Keratinocyte (primary cell): ENCODE results near the gene GIMAP8. TPM values are rescaled to one million over a fixed set of nuclear protein-coding genes. Genes with fewer than 3 reads are reported as not detected.

ENCODE experiments used
- DNase-seq: peaks from one replicate; pipeline ENCODE4 v3.0.0-alpha.2; 2011; ENCODE audit warnings: low read depth, missing footprints, low spot score
- FAIRE-seq: peaks from 2 replicates; lab custom pipeline; 2011; peaks lifted over from hg19 to GRCh38; lab: Jason Lieb, UNC
- H2AFZ ChIP-seq: 2 replicates; pipeline ENCODE4 v1.6.0; 2012; ENCODE audit warnings: low read length, control low read depth, inconsistent platforms; ENCODE audit not compliant: control insufficient read depth
- H3K27ac ChIP-seq: 2 replicates; pipeline ENCODE4 v1.5.1; 2011; ENCODE audit warnings: low read length; ENCODE audit not compliant: control insufficient read depth, insufficient read depth
- H3K27me3 ChIP-seq: 3 replicates; pipeline ENCODE4 v1.6.0; 2011; ENCODE audit warnings: low read length; ENCODE audit not compliant: control insufficient read depth, insufficient read depth; ENCODE audit errors: extremely low read depth
- H3K36me3 ChIP-seq, 2 experiments: 2 replicates in 1 of 2; 3 replicates in 1 of 2; pipeline ENCODE4 v1.5.1; 2011; ENCODE audit warnings: low read length in 2 of 2, mild to moderate bottlenecking in 1 of 2; ENCODE audit not compliant: control insufficient read depth in 2 of 2, insufficient read depth in 2 of 2; ENCODE audit errors: extremely low read depth in 1 of 2
- H3K4me1 ChIP-seq: 3 replicates; pipeline ENCODE4 v1.5.1; 2011; ENCODE audit warnings: low read length; ENCODE audit not compliant: control insufficient read depth, insufficient read depth; ENCODE audit errors: extremely low read depth
- H3K4me2 ChIP-seq: 3 replicates; pipeline ENCODE4 v1.6.0; 2011; ENCODE audit warnings: low read depth, low read length; ENCODE audit not compliant: control insufficient read depth, insufficient read depth; ENCODE audit errors: extremely low read depth
- H3K4me3 ChIP-seq, 3 experiments: fragments of 200-600 bp in 1 of 3; sonication (generic) in 1 of 3; 2 replicates in 2 of 3; 3 replicates in 1 of 3; pipeline ENCODE4 v1.5.1; 2011 to 2016; ENCODE audit warnings: low read length in 3 of 3, mild to moderate bottlenecking in 3 of 3, control low read depth in 2 of 3, inconsistent platforms in 1 of 3, low read depth in 1 of 3, mixed read lengths in 1 of 3, mixed run types in 1 of 3, moderate library complexity in 1 of 3; ENCODE audit not compliant: control insufficient read depth in 2 of 3, insufficient read depth in 2 of 3; ENCODE audit errors: extremely low read depth in 1 of 3
- H3K79me2 ChIP-seq: 2 replicates; pipeline ENCODE4 v1.6.0; 2012; ENCODE audit warnings: low read length; ENCODE audit not compliant: control insufficient read depth, insufficient read depth
- H3K9ac ChIP-seq: 3 replicates; pipeline ENCODE4 v1.6.0; 2011; ENCODE audit warnings: low read length; ENCODE audit not compliant: control insufficient read depth, insufficient read depth; ENCODE audit errors: extremely low read depth
- H3K9me1 ChIP-seq: 3 replicates; pipeline ENCODE4 v1.6.0; 2011; ENCODE audit warnings: low read length; ENCODE audit not compliant: control insufficient read depth, insufficient read depth; ENCODE audit errors: extremely low read depth
- H3K9me3 ChIP-seq: 2 replicates; pipeline ENCODE4 v1.5.1; 2012; ENCODE audit warnings: low read depth, low read length; ENCODE audit not compliant: control insufficient read depth
- H4K20me1 ChIP-seq: 3 replicates; pipeline ENCODE4 v1.6.0; 2011; ENCODE audit warnings: low read length; ENCODE audit not compliant: control insufficient read depth, insufficient read depth; ENCODE audit errors: extremely low read depth
- EZH2 ChIP-seq: IDR thresholded peaks from one replicate; pipeline ENCODE4 v1.6.1; 2012; ENCODE audit warnings: inconsistent platforms, mild to moderate bottlenecking, low read length, moderate library complexity
- dilution Hi-C: fragments of 300-500 bp; cut with MboI; formaldehyde crosslinking; loops from one replicate; pipeline ENCODE4 v1.7.0; 2020; ENCODE audit warnings: low sequenced_read_pairs; ENCODE audit not compliant: extremely low pct_ligation_motif_present
- polyA plus RNA-seq, 5 experiments: library from polyadenylated mRNA; depleted of rRNA in 3 of 5; stranded (reverse) in 3 of 5; stranded (forward) in 1 of 5; unstranded in 1 of 5; fragments of >200 nt; gene quantifications; 1 replicate in 1 of 5; 2 replicates in 3 of 5; 3 replicates in 1 of 5; pipeline versions ENCODE4 v1.2.1 to v1.2.3, GENCODE V29; 2011 to 2012; ENCODE audit warnings: missing spikeins in 2 of 5, low read depth in 1 of 5, low replicate concordance in 1 of 5
- TF ChIP-seq, protein P1 (sequence below), 3 experiments: IDR thresholded peaks in 1 of 3; conservative IDR thresholded peaks in 1 of 3; optimal IDR thresholded peaks in 1 of 3; 2 replicates in 2 of 3; 3 replicates in 1 of 3; pipeline versions ENCODE3 to v1.5.1; 2011; ENCODE audit warnings: low read length in 3 of 3, mild to moderate bottlenecking in 3 of 3, moderate library complexity in 2 of 3, control low read depth in 1 of 3, inconsistent platforms in 1 of 3; ENCODE audit not compliant: insufficient read depth in 2 of 3; ENCODE audit errors: extremely low read depth in 1 of 3

The GIMAP8 gene
- polyA plus RNA-seq, 1 donor (not counting 4 experiments of a cell fraction or from before 2014, with no cell fraction given), result 0.26 TPM

DNA sequence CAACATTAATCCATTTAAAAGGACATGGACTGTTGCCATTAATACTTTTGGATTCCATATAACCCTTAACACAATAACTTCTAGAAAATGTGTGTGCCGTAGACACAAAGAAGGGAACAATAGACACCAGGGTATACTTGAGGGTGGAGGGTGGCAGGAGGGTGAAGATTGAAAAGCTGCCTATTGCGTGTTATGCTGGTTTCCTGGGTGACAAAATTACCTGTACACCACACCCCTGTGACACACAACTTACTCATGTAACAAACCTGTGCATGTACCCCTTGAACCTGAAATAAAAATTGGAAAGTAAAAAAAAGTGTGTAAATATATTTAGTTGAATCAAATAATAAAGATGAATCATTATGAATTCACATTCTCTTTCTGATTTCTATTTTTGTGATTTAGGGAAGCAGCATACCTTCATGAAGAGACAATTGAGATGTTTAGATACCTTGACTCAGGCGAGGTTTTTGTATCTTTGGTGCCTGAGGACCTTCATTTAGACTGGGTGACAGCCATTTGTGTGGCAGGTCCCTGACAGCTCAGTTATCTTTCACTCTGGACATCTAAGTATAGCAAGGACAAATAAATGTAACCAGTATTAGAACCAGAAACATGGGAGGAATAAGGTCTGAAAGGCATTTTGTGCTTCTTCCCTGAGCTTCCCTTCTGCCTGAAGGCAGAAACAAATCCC lies 28.7 kb downstream of the GIMAP8 start:
- no peak for TF ChIP-seq EZH2
- TF ChIP-seq, protein P1, sequence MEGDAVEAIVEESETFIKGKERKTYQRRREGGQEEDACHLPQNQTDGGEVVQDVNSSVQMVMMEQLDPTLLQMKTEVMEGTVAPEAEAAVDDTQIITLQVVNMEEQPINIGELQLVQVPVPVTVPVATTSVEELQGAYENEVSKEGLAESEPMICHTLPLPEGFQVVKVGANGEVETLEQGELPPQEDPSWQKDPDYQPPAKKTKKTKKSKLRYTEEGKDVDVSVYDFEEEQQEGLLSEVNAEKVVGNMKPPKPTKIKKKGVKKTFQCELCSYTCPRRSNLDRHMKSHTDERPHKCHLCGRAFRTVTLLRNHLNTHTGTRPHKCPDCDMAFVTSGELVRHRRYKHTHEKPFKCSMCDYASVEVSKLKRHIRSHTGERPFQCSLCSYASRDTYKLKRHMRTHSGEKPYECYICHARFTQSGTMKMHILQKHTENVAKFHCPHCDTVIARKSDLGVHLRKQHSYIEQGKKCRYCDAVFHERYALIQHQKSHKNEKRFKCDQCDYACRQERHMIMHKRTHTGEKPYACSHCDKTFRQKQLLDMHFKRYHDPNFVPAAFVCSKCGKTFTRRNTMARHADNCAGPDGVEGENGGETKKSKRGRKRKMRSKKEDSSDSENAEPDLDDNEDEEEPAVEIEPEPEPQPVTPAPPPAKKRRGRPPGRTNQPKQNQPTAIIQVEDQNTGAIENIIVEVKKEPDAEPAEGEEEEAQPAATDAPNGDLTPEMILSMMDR (optimal IDR thresholded peaks at IDR 0.05 in 1 of 3, IDR thresholded peaks at IDR 0.05 in 1 of 3, conservative IDR thresholded peaks at IDR 0.05 in 1 of 3; ENCODE audit: extremely low read depth in 1 of 3, insufficient read depth in 2 of 3, low read length in 3 of 3), result no peak
- Histone ChIP-seq H3K4me2 (peak overlapping the region; percentile 65), H3K4me1 (peaks cover 21% of the 10 kb centered on the region), H3K79me2 (no peaks in the 10 kb centered on the region), H3K9me1 (no peaks in the 10 kb centered on the region), H3K9me3 (no peaks in the 10 kb centered on the region), H2AFZ (peak overlapping the region; percentile 58), H3K27ac (peak overlapping the region; percentile 85), H4K20me1 (no peaks in the 10 kb centered on the region), H3K36me3 (no peaks in the 10 kb centered on the region), H3K4me3 (no peak overlapping the region), H3K9ac (peak overlapping the region; percentile 45), H3K27me3 (no peaks in the 10 kb centered on the region)
- dilution Hi-C loops, result no loop called here
- FAIRE-seq (peak; percentile 64), DNase-seq (peak; percentile 57)

DNA sequence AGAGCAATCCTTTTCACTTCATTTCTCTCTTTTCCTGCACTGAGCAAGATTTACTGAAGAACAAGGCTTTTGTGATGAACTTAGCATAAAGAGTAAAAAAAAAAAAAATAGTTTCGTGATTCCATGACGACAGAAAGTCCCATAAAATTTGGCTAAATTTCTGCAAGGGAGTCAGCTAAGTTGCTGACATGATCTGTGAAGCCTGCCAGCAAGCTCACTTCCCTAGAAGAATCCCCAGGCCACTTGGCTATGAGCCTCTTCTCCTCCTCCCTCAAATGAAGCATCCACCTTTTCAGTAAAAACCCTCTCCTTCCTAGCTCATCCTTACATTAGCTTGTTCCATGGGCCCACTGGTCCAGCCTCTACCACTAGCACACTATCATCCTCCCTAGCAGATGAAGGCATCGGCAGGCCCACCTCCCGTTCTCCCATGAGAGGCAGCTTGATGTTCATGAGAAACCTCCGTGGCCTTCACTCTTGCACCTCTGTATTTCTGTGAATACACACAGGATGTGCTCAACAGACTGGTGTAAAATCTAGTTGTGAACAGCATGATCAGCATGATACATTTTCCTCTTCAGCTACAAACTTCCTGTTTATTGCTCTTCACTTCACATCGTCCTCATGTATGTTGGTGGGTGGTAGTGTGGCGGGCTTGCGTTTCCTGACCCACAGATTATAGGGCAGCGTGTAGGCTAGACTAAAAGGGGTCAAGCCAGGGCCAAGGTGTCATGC lies 30.9 kb downstream of the GIMAP8 start:
- no peak overlapping the region for H3K27ac ChIP-seq

More for the DNA sequence above, 30.9 kb downstream of the GIMAP8 start:
- H3K9ac ChIP-seq, result no peak overlapping the region
- no peaks in the 10 kb centered on the region for H3K27me3 ChIP-seq
- dilution Hi-C loops, result no loop called here
- no peaks in the 10 kb centered on the region for H3K9me3 ChIP-seq
- no peaks in the 10 kb centered on the region for H3K79me2 ChIP-seq
- H3K9me1 ChIP-seq, result no peaks in the 10 kb centered on the region
- FAIRE-seq (peak; percentile 36), DNase-seq (no peak)
- H4K20me1 ChIP-seq, result no peaks in the 10 kb centered on the region
- H3K36me3 ChIP-seq, result no peaks in the 10 kb centered on the region
- no peak for TF ChIP-seq EZH2
- TF ChIP-seq, protein P1 (optimal IDR thresholded peaks at IDR 0.05 in 1 of 3, IDR thresholded peaks at IDR 0.05 in 1 of 3, conservative IDR thresholded peaks at IDR 0.05 in 1 of 3; ENCODE audit: extremely low read depth in 1 of 3, insufficient read depth in 2 of 3, low read length in 3 of 3), result no peak
- no peak overlapping the region for H3K4me2 ChIP-seq
- peaks cover 21% of the 10 kb centered on the region for H3K4me1 ChIP-seq
- H3K4me3 ChIP-seq, result no peak overlapping the region
- no peak overlapping the region for H2AFZ ChIP-seq
